GM21528 (cell line): ENCODE results near the gene WDR26.
"Not testable (repeated sequence)": the region's sequence is repeated elsewhere in the genome, so short reads cannot be mapped to it uniquely, and the experiment has no call there.

Source experiments
- ATAC-seq: cut with Tn5 transposase; IDR thresholded peaks from one replicate; pipeline ENCODE4 v1.9.1; 2021; ENCODE audit warnings: mild to moderate bottlenecking, moderate library complexity; ENCODE audit not compliant: unreplicated experiment, low FRiP score

WDR26 gene

GRCh38 chr1:224435318-224435763 lies 744 bp upstream of the WDR26 start:
- peak; percentile 23 for ATAC-seq

- peak; percentile 1 for ATAC-seq
Measured at GRCh38 chr1:224433701-224434672, 610 bp downstream of the WDR26 start.

- no peak for ATAC-seq
Measured at GRCh38 chr1:224433041-224433691, 1.4 kb downstream of the WDR26 start.

- ATAC-seq: no peak
Measured at GRCh38 chr1:224432672-224433040, 1.9 kb downstream of the WDR26 start.

- ATAC-seq: no peak
Measured at GRCh38 chr1:224432146-224432545, 2.5 kb downstream of the WDR26 start.

- ATAC-seq: no peak
Measured at GRCh38 chr1:224431726-224432125, 2.9 kb downstream of the WDR26 start.

GRCh38 chr1:224430511-224431113 lies 4.0 kb downstream of the WDR26 start:
- ATAC-seq: no peak

- no peak for ATAC-seq
Measured at GRCh38 chr1:224429616-224430326, 4.8 kb downstream of the WDR26 start.

- not testable (repeated sequence) for ATAC-seq
Measured at GRCh38 chr1:224428713-224429112, 5.9 kb downstream of the WDR26 start.

- no peak for ATAC-seq
Measured at GRCh38 chr1:224427346-224427745, 7.3 kb downstream of the WDR26 start.

GRCh38 chr1:224426869-224427268 lies 7.7 kb downstream of the WDR26 start:
- not testable (repeated sequence) for ATAC-seq

- no peak for ATAC-seq
Measured at GRCh38 chr1:224425279-224425884, 9.2 kb downstream of the WDR26 start.

GRCh38 chr1:224420106-224420505 lies 14.5 kb downstream of the WDR26 start:
- no peak for ATAC-seq

GRCh38 chr1:224411766-224412165 lies 22.8 kb downstream of the WDR26 start:
- ATAC-seq: no peak

GRCh38 chr1:224408294-224408590 lies 26.4 kb downstream of the WDR26 start:
- ATAC-seq: no peak

- no peak for ATAC-seq
Measured at GRCh38 chr1:224407571-224408293, 26.9 kb downstream of the WDR26 start.

- ATAC-seq: no peak
Measured at GRCh38 chr1:224406216-224406615, 28.4 kb downstream of the WDR26 start.

- ATAC-seq: no peak
Measured at GRCh38 chr1:224405604-224405970, 29.0 kb downstream of the WDR26 start.

- no peak for ATAC-seq
Measured at GRCh38 chr1:224404916-224405603, 29.5 kb downstream of the WDR26 start.
